Neural crest cell (in vitro differentiated cells): ENCODE results near the gene MTHFD1L. TPM values are rescaled to one million over a fixed set of nuclear protein-coding genes. Genes with fewer than 3 reads are reported as not detected.

Experiments used
- DNase-seq: peaks from one replicate; pipeline ENCODE4 v3.0.0; 2021; ENCODE audit warnings: low read depth, mixed read lengths, low spot score
- H3K27ac Mint-ChIP-seq: one replicate; pipeline ENCODE4 v1.8.0; 2021; ENCODE audit warnings: mild to moderate bottlenecking, mixed read lengths; ENCODE audit not compliant: unreplicated experiment
- H3K27me3 Mint-ChIP-seq: 2 replicates; pipeline ENCODE4 v1.8.0; 2021; ENCODE audit warnings: low read depth, mild to moderate bottlenecking, mixed read lengths
- H3K36me3 Mint-ChIP-seq: 2 replicates; pipeline ENCODE4 v1.8.0; 2021; ENCODE audit warnings: low read depth, mild to moderate bottlenecking, mixed read lengths
- H3K4me1 Mint-ChIP-seq: 2 replicates; pipeline ENCODE4 v1.8.0; 2021; ENCODE audit warnings: mixed read lengths
- H3K4me3 Mint-ChIP-seq: one replicate; pipeline ENCODE4 v1.8.0; 2021; ENCODE audit warnings: mild to moderate bottlenecking, mixed read lengths
- H3K9me3 Mint-ChIP-seq: 2 replicates; pipeline ENCODE4 v1.8.0; 2021; ENCODE audit warnings: mixed read lengths
- CTCF ChIP-seq: fragments of 200-600 bp; sonication (generic); conservative IDR thresholded peaks from 2 replicates; pipeline ENCODE4 v1.5.0; 2021; ENCODE audit warnings: antibody characterized with exemption, mild to moderate bottlenecking
- total RNA-seq: library from RNA; stranded (reverse); gene quantifications from 2 replicates; pipeline ENCODE4 v1.2.1, GENCODE V29; 2021

MTHFD1L gene
- total RNA-seq, 1 donor from 2014 or later, result 71.3 TPM

GRCh38 chr6:150994026-150994425 lies 128.5 kb downstream of the MTHFD1L start:
- no peak overlapping the region for H3K27ac Mint-ChIP-seq
- no peaks in the 10 kb centered on the region for H3K4me1 Mint-ChIP-seq
- TF ChIP-seq CTCF, result no peak
- H3K36me3 Mint-ChIP-seq, result peaks cover 18% of the 10 kb centered on the region
- H3K4me3 Mint-ChIP-seq, result no peak overlapping the region
- no peak for DNase-seq
- H3K9me3 Mint-ChIP-seq, result peaks cover 2% of the 10 kb centered on the region
- H3K27me3 Mint-ChIP-seq, result no peaks in the 10 kb centered on the region

- Mint-ChIP-seq H3K27ac (no peak overlapping the region), H3K4me1 (no peaks in the 10 kb centered on the region), H3K4me3 (no peak overlapping the region), H3K27me3 (no peaks in the 10 kb centered on the region), H3K36me3 (peaks cover 18% of the 10 kb centered on the region), H3K9me3 (peaks cover 2% of the 10 kb centered on the region)
- no peak for DNase-seq
- TF ChIP-seq CTCF, result no peak
Observed at GRCh38 chr6:150996968-150997367, 131.5 kb downstream of the MTHFD1L start.

- H3K27me3 Mint-ChIP-seq, result no peaks in the 10 kb centered on the region
- no peak overlapping the region for H3K4me3 Mint-ChIP-seq
- no peaks in the 10 kb centered on the region for H3K9me3 Mint-ChIP-seq
- H3K36me3 Mint-ChIP-seq, result peaks cover 8% of the 10 kb centered on the region
- H3K27ac Mint-ChIP-seq, result no peak overlapping the region
- TF ChIP-seq CTCF, result no peak
- peaks cover under 1% of the 10 kb centered on the region for H3K4me1 Mint-ChIP-seq
- no peak for DNase-seq
Observed at GRCh38 chr6:150999107-150999506, 133.6 kb downstream of the MTHFD1L start.

- DNase-seq, result no peak
- no peak overlapping the region for H3K27ac Mint-ChIP-seq
- H3K4me3 Mint-ChIP-seq, result no peak overlapping the region
- H3K9me3 Mint-ChIP-seq, result no peaks in the 10 kb centered on the region
- no peak for TF ChIP-seq CTCF
- peaks cover 5% of the 10 kb centered on the region for H3K4me1 Mint-ChIP-seq
- H3K27me3 Mint-ChIP-seq, result no peaks in the 10 kb centered on the region
- peaks cover 3% of the 10 kb centered on the region for H3K36me3 Mint-ChIP-seq
Observed at GRCh38 chr6:150999576-150999975, 134.1 kb downstream of the MTHFD1L start.

- peaks cover under 1% of the 10 kb centered on the region for H3K36me3 Mint-ChIP-seq
- no peak overlapping the region for H3K4me3 Mint-ChIP-seq
- no peak for DNase-seq
- TF ChIP-seq CTCF, result no peak
- peaks cover 7% of the 10 kb centered on the region for H3K4me1 Mint-ChIP-seq
- H3K9me3 Mint-ChIP-seq, result no peaks in the 10 kb centered on the region
- H3K27me3 Mint-ChIP-seq, result no peaks in the 10 kb centered on the region
- peak overlapping the region; percentile 80 for H3K27ac Mint-ChIP-seq
Observed at GRCh38 chr6:151001387-151002056, 136.0 kb downstream of the MTHFD1L start.
